OCI-LY7 (cell line): ENCODE results near the gene HNRNPL.

Experiments used
- EZH2phosphoT487 ChIP-seq: fragments of 200-600 bp; sonication (generic); IDR thresholded peaks from 2 replicates; pipeline ENCODE4 v1.6.1; 2018; ENCODE audit warnings: low read depth, borderline replicate concordance, mild to moderate bottlenecking, mixed run types, antibody characterized with exemption, low read length, moderate library complexity, mixed read lengths
- TF ChIP-seq, protein P1 (sequence below): fragments of 200-600 bp; sonication (generic); conservative IDR thresholded peaks from 2 replicates; pipeline ENCODE4 v1.5.1; 2014; ENCODE audit warnings: mild to moderate bottlenecking, antibody characterized with exemption, low read length, moderate library complexity, mixed read lengths

GRCh38 chr19:38815059-38816001 lies 34.5 kb downstream of the HNRNPL start:
- TF ChIP-seq, protein P1, sequence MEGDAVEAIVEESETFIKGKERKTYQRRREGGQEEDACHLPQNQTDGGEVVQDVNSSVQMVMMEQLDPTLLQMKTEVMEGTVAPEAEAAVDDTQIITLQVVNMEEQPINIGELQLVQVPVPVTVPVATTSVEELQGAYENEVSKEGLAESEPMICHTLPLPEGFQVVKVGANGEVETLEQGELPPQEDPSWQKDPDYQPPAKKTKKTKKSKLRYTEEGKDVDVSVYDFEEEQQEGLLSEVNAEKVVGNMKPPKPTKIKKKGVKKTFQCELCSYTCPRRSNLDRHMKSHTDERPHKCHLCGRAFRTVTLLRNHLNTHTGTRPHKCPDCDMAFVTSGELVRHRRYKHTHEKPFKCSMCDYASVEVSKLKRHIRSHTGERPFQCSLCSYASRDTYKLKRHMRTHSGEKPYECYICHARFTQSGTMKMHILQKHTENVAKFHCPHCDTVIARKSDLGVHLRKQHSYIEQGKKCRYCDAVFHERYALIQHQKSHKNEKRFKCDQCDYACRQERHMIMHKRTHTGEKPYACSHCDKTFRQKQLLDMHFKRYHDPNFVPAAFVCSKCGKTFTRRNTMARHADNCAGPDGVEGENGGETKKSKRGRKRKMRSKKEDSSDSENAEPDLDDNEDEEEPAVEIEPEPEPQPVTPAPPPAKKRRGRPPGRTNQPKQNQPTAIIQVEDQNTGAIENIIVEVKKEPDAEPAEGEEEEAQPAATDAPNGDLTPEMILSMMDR: no peak
- no peak for TF ChIP-seq EZH2phosphoT487
